Thyroid gland (tissue), 4 donors: ENCODE data around the gene EID3. TPM values are rescaled to one million over a fixed set of nuclear protein-coding genes. Genes with fewer than 3 reads are reported as not detected.

Experiments used
- DNase-seq, 2 donors: peaks; one replicate each; pipeline ENCODE4 v3.0.0-alpha.2; 2019
- H3K27ac ChIP-seq, 3 donors: fragments of 200-600 bp; sonication (generic); 1 replicate in 2 of 3; 2 replicates in 1 of 3; pipeline ENCODE4 v1.5.1; 2016 to 2019; ENCODE audit warnings: mild to moderate bottlenecking in 1 of 3, moderate library complexity in 1 of 3
- H3K27me3 ChIP-seq: fragments of 200-600 bp; sonication (generic); one replicate; pipeline ENCODE4 v1.5.1; 2019
- H3K36me3 ChIP-seq, 2 donors: fragments of 200-600 bp; sonication (generic); one replicate each; pipeline ENCODE4 v1.5.1; 2016 to 2019
- H3K4me1 ChIP-seq, 2 donors: fragments of 200-600 bp; sonication (generic); one replicate each; pipeline ENCODE4 v1.5.1; 2017 to 2019
- H3K4me3 ChIP-seq, 3 donors: fragments of 200-600 bp; sonication (generic); replicated peaks in 1 of 3; 1 replicate in 2 of 3; 2 replicates in 1 of 3; pipeline ENCODE4 v1.5.1; 2016; ENCODE audit warnings: mild to moderate bottlenecking in 1 of 3
- H3K9me3 ChIP-seq: fragments of 200-600 bp; sonication (generic); one replicate; pipeline ENCODE4 v1.5.1; 2017
- POLR2A ChIP-seq, 2 donors: fragments of 450-650 bp; IDR thresholded peaks; one replicate each; pipeline ENCODE4 v1.6.1; 2017; ENCODE audit warnings: antibody characterized with exemption in 2 of 2, mild to moderate bottlenecking in 2 of 2, moderate library complexity in 1 of 2
- WGBS, 2 donors: methylation state at CpG; one replicate each; pipeline ENCODE4 v1.1.5; 2017; 5-methylcytosine and 5-hydroxymethylcytosine counted together
- intact Hi-C: fragments of 100-400 bp; cut with DNase I; formaldehyde crosslinking; loops from one replicate; pipeline ENCODE4 v1.15.1; 2023
- total RNA-seq, 4 donors: library from RNA; depleted of rRNA; stranded (reverse); fragments of >200 nt; gene quantifications; one replicate each; pipeline ENCODE4 v1.2.3, GENCODE V29; 2016
- TF ChIP-seq, protein P1 (sequence below), 6 experiments: fragments of 200-600 bp in 3 of 6; fragments of 450-650 bp in 3 of 6; sonication (generic) in 3 of 6; IDR thresholded peaks; one replicate each; pipeline ENCODE4 v1.5.1; 2016 to 2019; ENCODE audit warnings: antibody characterized with exemption in 6 of 6, mild to moderate bottlenecking in 2 of 6, inconsistent platforms in 1 of 6, moderate library complexity in 1 of 6

The EID3 gene
- total RNA-seq, 4 donors from 2014 or later = 8.0 to 22.2 (median 9.8) TPM

DNA sequence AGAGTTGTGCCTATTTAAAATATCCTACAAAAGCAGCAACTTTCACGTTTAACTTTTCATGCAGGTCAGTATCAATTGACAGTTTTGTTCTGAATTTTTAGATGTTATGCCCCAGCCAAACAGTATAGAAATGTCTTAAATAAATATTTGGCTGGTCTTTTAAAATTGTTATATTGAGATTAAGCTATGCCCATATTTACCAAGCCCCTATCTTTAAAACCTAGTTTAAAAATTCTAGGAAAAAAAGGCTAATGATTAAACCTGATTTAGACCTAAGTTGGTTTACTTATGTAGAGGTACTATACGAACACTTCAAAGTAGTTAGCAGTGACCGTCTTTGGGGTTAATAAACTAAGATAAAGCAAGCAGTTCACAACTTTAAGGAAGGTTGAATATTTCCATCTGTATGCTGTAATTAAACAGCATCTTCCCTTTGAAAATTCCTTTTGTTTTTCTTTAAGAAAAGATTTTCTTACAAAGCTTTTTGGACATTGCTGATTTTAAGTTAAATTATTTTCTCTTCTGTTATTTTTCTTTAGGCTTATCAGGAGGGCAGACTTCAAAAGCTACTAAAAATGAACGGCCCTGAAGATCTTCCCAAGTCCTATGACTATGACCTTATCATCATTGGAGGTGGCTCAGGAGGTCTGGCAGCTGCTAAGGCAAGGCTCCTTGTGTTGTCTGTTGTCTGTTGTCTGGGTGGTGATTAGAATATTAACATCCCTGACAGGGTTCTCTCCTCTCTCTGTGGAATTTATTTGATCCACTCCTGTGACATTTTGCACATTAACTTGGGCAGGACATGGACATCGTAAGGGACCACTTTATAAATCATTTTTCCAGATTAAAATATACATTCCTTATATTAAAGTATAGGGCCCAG, 7.5 kb downstream of the EID3 start:
- no peaks in the 10 kb centered on the region for H3K4me1 ChIP-seq
- H3K9me3 ChIP-seq = no peaks in the 10 kb centered on the region
- H3K27me3 ChIP-seq = no peaks in the 10 kb centered on the region
- WGBS, 2 donors = 94 to 95% methylated on average over 5 of the region's 5 CpGs
- TF ChIP-seq POLR2A (IDR thresholded peaks at IDR 0.05) = no peak
- TF ChIP-seq, protein P1, sequence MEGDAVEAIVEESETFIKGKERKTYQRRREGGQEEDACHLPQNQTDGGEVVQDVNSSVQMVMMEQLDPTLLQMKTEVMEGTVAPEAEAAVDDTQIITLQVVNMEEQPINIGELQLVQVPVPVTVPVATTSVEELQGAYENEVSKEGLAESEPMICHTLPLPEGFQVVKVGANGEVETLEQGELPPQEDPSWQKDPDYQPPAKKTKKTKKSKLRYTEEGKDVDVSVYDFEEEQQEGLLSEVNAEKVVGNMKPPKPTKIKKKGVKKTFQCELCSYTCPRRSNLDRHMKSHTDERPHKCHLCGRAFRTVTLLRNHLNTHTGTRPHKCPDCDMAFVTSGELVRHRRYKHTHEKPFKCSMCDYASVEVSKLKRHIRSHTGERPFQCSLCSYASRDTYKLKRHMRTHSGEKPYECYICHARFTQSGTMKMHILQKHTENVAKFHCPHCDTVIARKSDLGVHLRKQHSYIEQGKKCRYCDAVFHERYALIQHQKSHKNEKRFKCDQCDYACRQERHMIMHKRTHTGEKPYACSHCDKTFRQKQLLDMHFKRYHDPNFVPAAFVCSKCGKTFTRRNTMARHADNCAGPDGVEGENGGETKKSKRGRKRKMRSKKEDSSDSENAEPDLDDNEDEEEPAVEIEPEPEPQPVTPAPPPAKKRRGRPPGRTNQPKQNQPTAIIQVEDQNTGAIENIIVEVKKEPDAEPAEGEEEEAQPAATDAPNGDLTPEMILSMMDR (IDR thresholded peaks at IDR 0.05) = no peak
- DNase-seq = no peak
- H3K4me3 ChIP-seq = no peak overlapping the region
- intact Hi-C loops = no loop called here
- peaks cover 41 to 45% of the 10 kb centered on the region in 2 donors for H3K36me3 ChIP-seq
- no peak overlapping the region for H3K27ac ChIP-seq

DNA sequence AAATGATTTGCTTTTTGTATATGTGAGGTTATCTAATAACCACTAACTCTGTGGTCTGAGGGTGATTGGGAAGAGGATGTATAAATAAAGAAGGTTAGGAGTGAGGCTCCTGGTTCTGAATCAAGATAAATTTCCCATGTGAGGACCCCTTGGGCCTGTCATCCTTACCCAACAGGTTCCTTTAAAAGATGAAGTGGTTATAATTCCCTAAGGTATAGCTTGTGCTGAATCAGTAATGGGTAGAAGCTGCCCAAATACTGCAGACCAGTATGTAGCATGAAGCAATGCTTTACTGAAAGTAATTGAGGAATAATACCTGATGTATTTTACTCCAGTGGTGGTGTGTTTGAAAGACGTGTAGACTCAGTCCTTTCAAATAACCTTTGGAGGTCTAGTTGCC, 8.7 kb downstream of the EID3 start:
- H3K4me3 ChIP-seq = no peak overlapping the region
- no peaks in the 10 kb centered on the region for H3K9me3 ChIP-seq
- H3K27me3 ChIP-seq = no peaks in the 10 kb centered on the region
- no peak for DNase-seq
- 91 to 98% methylated on average over 1 of the region's 1 CpG for WGBS, 2 donors
- intact Hi-C loops = no loop called here
- no peak overlapping the region for H3K27ac ChIP-seq
- TF ChIP-seq, protein P1 (IDR thresholded peaks at IDR 0.05) = no peak
- TF ChIP-seq POLR2A (IDR thresholded peaks at IDR 0.05) = no peak
- no peaks in the 10 kb centered on the region for H3K4me1 ChIP-seq
- H3K36me3 ChIP-seq = peaks cover 52 to 56% of the 10 kb centered on the region in 2 donors

DNA sequence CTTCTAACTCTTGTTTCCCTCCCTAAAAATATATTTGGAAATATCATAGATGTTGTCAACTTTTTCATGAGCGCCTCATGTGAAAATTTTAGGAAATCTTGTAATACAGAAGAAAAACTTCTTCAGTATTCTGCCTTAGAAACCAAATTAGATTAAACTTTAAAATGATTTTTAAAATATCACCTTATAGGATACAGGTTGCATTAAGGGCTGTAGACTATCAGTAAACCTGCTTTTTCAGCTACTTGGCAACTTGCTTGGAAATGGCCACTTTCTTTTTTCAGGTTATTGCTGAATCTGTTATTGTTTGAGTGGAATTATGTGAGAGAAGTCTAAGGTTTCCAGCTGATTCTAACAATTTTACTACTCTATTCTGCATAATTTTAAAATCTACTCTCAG, 9.1 kb downstream of the EID3 start:
- Histone ChIP-seq H3K27ac (no peak overlapping the region), H3K27me3 (no peaks in the 10 kb centered on the region), H3K4me1 (no peaks in the 10 kb centered on the region), H3K4me3 (no peak overlapping the region), H3K9me3 (no peaks in the 10 kb centered on the region), H3K36me3 (peaks cover 57 to 60% of the 10 kb centered on the region in 2 donors)
- TF ChIP-seq, protein P1 (IDR thresholded peaks at IDR 0.05) = no peak
- TF ChIP-seq POLR2A (IDR thresholded peaks at IDR 0.05) = no peak
- no peak for DNase-seq
- intact Hi-C loops = no loop called here
- WGBS, 2 donors = 100% methylated on average over 1 of the region's 1 CpG

DNA sequence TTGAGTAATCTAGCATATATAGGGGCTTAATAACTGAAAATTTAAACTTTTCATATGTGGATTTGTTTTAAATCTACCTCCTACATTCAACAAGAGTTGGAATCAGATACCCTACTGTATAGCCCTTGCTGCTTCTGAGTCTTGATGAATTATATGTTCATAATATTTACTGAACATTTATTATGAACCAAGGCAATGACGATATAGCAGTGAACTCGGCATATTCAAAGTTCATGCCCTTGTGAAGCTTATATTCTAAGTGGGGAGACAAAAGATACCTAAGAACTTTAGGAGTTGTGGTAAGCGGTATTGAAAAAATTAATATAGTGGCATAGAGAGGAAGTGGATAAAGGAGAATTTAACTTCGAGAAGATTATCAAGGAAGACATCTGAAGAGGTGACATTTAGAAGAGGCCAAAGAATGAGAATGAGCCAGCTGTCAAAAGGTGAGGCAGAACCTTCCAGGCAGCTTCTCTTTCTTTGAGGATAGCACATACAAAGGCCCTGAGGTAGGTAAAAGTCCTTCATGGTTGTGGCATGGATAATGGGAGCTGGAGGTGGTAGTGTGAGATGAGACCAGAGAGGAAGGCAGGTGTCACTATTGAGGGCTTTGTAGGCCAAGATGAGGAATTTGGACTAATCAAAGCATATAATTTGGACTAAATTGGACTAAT, 10.2 kb downstream of the EID3 start:
- Histone ChIP-seq H3K27ac (no peak overlapping the region), H3K36me3 (peaks cover 59 to 65% of the 10 kb centered on the region in 2 donors)

More for the DNA sequence above, 10.2 kb downstream of the EID3 start:
- no peak for DNase-seq
- intact Hi-C loops = no loop called here
- Histone ChIP-seq H3K4me3 (no peak overlapping the region), H3K9me3 (no peaks in the 10 kb centered on the region), H3K27me3 (no peaks in the 10 kb centered on the region), H3K4me1 (no peaks in the 10 kb centered on the region)
- no peak for TF ChIP-seq POLR2A (IDR thresholded peaks at IDR 0.05)
- TF ChIP-seq, protein P1 (IDR thresholded peaks at IDR 0.05) = no peak
- 71 to 72% methylated on average over 4 of the region's 4 CpGs for WGBS, 2 donors
